Measurements from ENCODE around the gene TUT1. TPM values are rescaled to one million over a fixed set of nuclear protein-coding genes. Genes with fewer than 3 reads are reported as not detected.
A peak's percentile ranks its signal among the peaks of the same experiment; 100 is the strongest.

TUT1 gene
- total and polyA plus RNA-seq, 2 experiments from 2014 or later: 12.8 to 22.2 TPM

DNA sequence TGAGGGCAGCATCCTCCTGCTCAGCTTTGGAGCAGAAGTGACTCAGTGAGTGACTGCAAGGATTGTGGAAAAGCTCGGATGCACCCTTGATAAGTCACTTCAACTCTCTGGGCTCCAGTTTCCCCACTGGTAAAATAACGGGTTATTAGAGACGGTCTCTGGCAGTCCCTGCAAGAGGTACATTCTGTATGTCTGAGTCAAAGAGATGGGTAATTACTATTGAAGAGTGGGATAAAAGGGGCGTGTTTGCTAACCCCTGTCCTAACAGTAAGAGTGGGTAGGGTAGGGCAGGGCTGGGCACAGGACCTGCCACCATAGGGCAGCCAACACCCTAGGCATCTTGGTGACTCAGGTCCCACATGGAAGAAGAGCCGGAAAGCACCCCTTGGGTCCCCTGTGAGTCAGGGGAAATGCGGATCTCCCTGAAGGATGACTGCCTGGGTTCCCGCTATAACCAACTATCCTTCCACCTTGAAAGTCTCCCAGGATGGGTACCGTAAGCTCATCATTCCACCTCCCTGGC lies 37.4 kb downstream of the TUT1 start:
- H3K36me3 Mint-ChIP-seq (ENCODE audit: low read depth): peaks cover 34% of the 10 kb centered on the region
- peaks cover 24% of the 10 kb centered on the region for H4K20me1 ChIP-seq (replicated peaks; ENCODE audit: insufficient read depth)
- DNase-seq (ENCODE audit: low spot score) (no peak), ATAC-seq (no peak)
- peak overlapping the region; percentile 60; the same call in 1 of the 2 replicates for H3K27ac ChIP-seq (ENCODE audit: low read depth)
- H3K9me2 ChIP-seq (ENCODE audit: insufficient read depth): no peaks in the 10 kb centered on the region
- peaks cover 26% of the 10 kb centered on the region for H3K27me3 ChIP-seq (ENCODE audit: insufficient read depth)
- peaks cover 54% of the 10 kb centered on the region for H3K4me1 Mint-ChIP-seq
- peak overlapping the region; percentile 84; the same call in 1 of the 2 replicates for H3K27ac Mint-ChIP-seq
- peak overlapping the region; percentile 50; the same call in 2 of the 3 replicates for H3K4me3 Mint-ChIP-seq
- H3K4me1 ChIP-seq (ENCODE audit: insufficient read depth): peaks cover 45% of the 10 kb centered on the region
- H3K4me3 ChIP-seq: peak overlapping the region; percentile 36; the same call in 1 of the 2 replicates
- H3K9me3 Mint-ChIP-seq: no peaks in the 10 kb centered on the region; the same call in 2 of the 3 replicates
- H3F3A ChIP-seq (replicated peaks; ENCODE audit: low read depth): peaks cover 48% of the 10 kb centered on the region
- H2AFZ ChIP-seq: no peak overlapping the region
- peak overlapping the region; percentile 78 for H3K4me2 ChIP-seq
- 0 out of 2 replicates have a peak, but pooled peaks cover 5% of the 10 kb centered on the region for H3K79me2 ChIP-seq (replicated peaks; ENCODE audit: insufficient read depth)
- H3K36me3 ChIP-seq (ENCODE audit: insufficient read depth): peaks cover 15% of the 10 kb centered on the region
- peaks cover 38% of the 10 kb centered on the region for H3K27me3 Mint-ChIP-seq (ENCODE audit: insufficient read depth, low read depth, poor library complexity)
- TF ChIP-seq, protein P1, sequence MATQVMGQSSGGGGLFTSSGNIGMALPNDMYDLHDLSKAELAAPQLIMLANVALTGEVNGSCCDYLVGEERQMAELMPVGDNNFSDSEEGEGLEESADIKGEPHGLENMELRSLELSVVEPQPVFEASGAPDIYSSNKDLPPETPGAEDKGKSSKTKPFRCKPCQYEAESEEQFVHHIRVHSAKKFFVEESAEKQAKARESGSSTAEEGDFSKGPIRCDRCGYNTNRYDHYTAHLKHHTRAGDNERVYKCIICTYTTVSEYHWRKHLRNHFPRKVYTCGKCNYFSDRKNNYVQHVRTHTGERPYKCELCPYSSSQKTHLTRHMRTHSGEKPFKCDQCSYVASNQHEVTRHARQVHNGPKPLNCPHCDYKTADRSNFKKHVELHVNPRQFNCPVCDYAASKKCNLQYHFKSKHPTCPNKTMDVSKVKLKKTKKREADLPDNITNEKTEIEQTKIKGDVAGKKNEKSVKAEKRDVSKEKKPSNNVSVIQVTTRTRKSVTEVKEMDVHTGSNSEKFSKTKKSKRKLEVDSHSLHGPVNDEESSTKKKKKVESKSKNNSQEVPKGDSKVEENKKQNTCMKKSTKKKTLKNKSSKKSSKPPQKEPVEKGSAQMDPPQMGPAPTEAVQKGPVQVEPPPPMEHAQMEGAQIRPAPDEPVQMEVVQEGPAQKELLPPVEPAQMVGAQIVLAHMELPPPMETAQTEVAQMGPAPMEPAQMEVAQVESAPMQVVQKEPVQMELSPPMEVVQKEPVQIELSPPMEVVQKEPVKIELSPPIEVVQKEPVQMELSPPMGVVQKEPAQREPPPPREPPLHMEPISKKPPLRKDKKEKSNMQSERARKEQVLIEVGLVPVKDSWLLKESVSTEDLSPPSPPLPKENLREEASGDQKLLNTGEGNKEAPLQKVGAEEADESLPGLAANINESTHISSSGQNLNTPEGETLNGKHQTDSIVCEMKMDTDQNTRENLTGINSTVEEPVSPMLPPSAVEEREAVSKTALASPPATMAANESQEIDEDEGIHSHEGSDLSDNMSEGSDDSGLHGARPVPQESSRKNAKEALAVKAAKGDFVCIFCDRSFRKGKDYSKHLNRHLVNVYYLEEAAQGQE (IDR thresholded peaks at IDR 0.05; ENCODE audit: unreplicated experiment): no peak
- no peak for TF ChIP-seq ZNF331 (CRISPR knock-in tag; IDR thresholded peaks at IDR 0.05; ENCODE audit: low read depth)
- no peak for TF ChIP-seq JUNB (IDR thresholded peaks at IDR 0.05; ENCODE audit: unreplicated experiment)
- no peak for TF ChIP-seq POLR2AphosphoS5 (IDR thresholded peaks at IDR 0.05; ENCODE audit: low read depth)
- no peak for TF ChIP-seq STAT1 (IDR thresholded peaks at IDR 0.05; ENCODE audit: unreplicated experiment)
- TF ChIP-seq, protein P2, sequence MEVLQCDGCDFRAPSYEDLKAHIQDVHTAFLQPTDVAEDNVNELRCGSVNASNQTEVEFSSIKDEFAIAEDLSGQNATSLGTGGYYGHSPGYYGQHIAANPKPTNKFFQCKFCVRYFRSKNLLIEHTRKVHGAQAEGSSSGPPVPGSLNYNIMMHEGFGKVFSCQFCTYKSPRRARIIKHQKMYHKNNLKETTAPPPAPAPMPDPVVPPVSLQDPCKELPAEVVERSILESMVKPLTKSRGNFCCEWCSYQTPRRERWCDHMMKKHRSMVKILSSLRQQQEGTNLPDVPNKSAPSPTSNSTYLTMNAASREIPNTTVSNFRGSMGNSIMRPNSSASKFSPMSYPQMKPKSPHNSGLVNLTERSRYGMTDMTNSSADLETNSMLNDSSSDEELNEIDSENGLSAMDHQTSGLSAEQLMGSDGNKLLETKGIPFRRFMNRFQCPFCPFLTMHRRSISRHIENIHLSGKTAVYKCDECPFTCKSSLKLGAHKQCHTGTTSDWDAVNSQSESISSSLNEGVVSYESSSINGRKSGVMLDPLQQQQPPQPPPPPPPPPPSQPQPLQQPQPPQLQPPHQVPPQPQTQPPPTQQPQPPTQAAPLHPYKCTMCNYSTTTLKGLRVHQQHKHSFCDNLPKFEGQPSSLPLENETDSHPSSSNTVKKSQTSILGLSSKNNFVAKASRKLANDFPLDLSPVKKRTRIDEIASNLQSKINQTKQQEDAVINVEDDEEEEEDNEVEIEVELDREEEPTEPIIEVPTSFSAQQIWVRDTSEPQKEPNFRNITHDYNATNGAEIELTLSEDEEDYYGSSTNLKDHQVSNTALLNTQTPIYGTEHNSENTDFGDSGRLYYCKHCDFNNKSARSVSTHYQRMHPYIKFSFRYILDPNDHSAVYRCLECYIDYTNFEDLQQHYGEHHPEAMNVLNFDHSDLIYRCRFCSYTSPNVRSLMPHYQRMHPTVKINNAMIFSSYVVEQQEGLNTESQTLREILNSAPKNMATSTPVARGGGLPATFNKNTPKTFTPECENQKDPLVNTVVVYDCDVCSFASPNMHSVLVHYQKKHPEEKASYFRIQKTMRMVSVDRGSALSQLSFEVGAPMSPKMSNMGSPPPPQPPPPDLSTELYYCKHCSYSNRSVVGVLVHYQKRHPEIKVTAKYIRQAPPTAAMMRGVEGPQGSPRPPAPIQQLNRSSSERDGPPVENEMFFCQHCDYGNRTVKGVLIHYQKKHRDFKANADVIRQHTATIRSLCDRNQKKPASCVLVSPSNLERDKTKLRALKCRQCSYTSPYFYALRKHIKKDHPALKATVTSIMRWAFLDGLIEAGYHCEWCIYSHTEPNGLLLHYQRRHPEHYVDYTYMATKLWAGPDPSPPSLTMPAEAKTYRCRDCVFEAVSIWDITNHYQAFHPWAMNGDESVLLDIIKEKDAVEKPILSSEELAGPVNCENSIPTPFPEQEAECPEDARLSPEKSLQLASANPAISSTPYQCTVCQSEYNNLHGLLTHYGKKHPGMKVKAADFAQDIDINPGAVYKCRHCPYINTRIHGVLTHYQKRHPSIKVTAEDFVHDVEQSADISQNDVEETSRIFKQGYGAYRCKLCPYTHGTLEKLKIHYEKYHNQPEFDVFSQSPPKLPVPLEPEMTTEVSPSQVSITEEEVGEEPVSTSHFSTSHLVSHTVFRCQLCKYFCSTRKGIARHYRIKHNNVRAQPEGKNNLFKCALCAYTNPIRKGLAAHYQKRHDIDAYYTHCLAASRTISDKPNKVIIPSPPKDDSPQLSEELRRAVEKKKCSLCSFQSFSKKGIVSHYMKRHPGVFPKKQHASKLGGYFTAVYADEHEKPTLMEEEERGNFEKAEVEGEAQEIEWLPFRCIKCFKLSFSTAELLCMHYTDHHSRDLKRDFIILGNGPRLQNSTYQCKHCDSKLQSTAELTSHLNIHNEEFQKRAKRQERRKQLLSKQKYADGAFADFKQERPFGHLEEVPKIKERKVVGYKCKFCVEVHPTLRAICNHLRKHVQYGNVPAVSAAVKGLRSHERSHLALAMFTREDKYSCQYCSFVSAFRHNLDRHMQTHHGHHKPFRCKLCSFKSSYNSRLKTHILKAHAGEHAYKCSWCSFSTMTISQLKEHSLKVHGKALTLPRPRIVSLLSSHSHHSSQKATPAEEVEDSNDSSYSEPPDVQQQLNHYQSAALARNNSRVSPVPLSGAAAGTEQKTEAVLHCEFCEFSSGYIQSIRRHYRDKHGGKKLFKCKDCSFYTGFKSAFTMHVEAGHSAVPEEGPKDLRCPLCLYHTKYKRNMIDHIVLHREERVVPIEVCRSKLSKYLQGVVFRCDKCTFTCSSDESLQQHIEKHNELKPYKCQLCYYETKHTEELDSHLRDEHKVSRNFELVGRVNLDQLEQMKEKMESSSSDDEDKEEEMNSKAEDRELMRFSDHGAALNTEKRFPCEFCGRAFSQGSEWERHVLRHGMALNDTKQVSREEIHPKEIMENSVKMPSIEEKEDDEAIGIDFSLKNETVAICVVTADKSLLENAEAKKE (CRISPR knock-in tag; IDR thresholded peaks at IDR 0.05): no peak
- TF ChIP-seq EZH2 (IDR thresholded peaks at IDR 0.05; ENCODE audit: low read depth, unreplicated experiment): no peak

Data from GM23338 (cell line).